Aorta (tissue), 5 donors: ENCODE results near the gene COLEC11. TPM values are rescaled to one million over a fixed set of nuclear protein-coding genes. Genes with fewer than 3 reads are reported as not detected.

Experiments used
- ATAC-seq: fragments of 200-7000 bp; cut with Tn5 transposase; one replicate; pipeline ENCODE4 v1.9.1; 2022; ENCODE audit warnings: moderate library complexity; ENCODE audit not compliant: low FRiP score
- DNase-seq, 2 donors: peaks; one replicate each; pipeline ENCODE4 v3.0.0-alpha.2; 2020
- H3K27ac ChIP-seq, 2 donors: one replicate each; pipeline ENCODE4 v1.5.1; 2013; ENCODE audit warnings: low read length in 2 of 2, mild to moderate bottlenecking in 2 of 2, moderate library complexity in 2 of 2, control low read depth in 1 of 2, inconsistent platforms in 1 of 2, low read depth in 1 of 2
- H3K27me3 ChIP-seq, 2 donors: one replicate each; pipeline ENCODE4 v1.6.1; 2013; ENCODE audit warnings: control low read depth in 1 of 2, low read length in 1 of 2, mild to moderate bottlenecking in 1 of 2, moderate library complexity in 1 of 2; ENCODE audit not compliant: insufficient read depth in 2 of 2, control insufficient read depth in 1 of 2
- H3K36me3 ChIP-seq, 2 donors: one replicate each; pipeline ENCODE4 v1.6.1; 2013; ENCODE audit warnings: control low read depth in 1 of 2, low read length in 1 of 2, mild to moderate bottlenecking in 1 of 2; ENCODE audit not compliant: insufficient read depth in 2 of 2, control insufficient read depth in 1 of 2
- H3K4me1 ChIP-seq, 2 donors: one replicate each; pipeline ENCODE4 v1.6.1; 2013; ENCODE audit warnings: low read length in 2 of 2, control low read depth in 1 of 2, mild to moderate bottlenecking in 1 of 2, moderate library complexity in 1 of 2; ENCODE audit not compliant: insufficient read depth in 2 of 2, control insufficient read depth in 1 of 2
- H3K4me3 ChIP-seq, 2 donors: one replicate each; pipeline ENCODE4 v1.5.1; 2013; ENCODE audit warnings: low read length in 2 of 2, control low read depth in 1 of 2, mild to moderate bottlenecking in 1 of 2
- H3K9me3 ChIP-seq: one replicate; pipeline ENCODE4 v1.6.1; 2013; ENCODE audit warnings: mild to moderate bottlenecking, low read length; ENCODE audit not compliant: control insufficient read depth
- WGBS, 2 donors: extraction: QIAGEN DNeasy Blood & Tissue Kit; methylation state at CpG; one replicate each; pipeline ENCODE4 v1.1.7; 2013; 5-methylcytosine and 5-hydroxymethylcytosine counted together
- intact Hi-C, 2 donors: fragments of 100-400 bp; cut with DNase I; formaldehyde crosslinking; loops; one replicate each; pipeline versions ENCODE4 v1.14.2 to v1.15.0; 2022
- polyA plus RNA-seq, 2 donors: library from polyadenylated mRNA; stranded (reverse); fragments of 200-250 nt; gene quantifications; one replicate each; pipeline ENCODE4 v1.2.3, GENCODE V29; 2013
- total RNA-seq, 2 donors: library from RNA; stranded (reverse); fragmentation: NEBNext Ultra II Directional; extraction: Animal tissue kit (Norgen Biotek cat#: 25700); gene quantifications; one replicate each; pipeline ENCODE4 v1.2.1, GENCODE V29; 2021
- donor health status: healthy with polysubstance abuse.
- donor health status: Bipolar disorder and iron deficiency.
- donor health status: DM: no; HTN: no; CAD: no.
- donor health status: DM: no; HTN: no; CAD: no.
- donor health status: DM: yes; HTN: yes; CAD: no.

COLEC11 gene
- total and polyA plus RNA-seq, 4 donors = 1.4 to 33.2 (median 16.5) TPM

DNA sequence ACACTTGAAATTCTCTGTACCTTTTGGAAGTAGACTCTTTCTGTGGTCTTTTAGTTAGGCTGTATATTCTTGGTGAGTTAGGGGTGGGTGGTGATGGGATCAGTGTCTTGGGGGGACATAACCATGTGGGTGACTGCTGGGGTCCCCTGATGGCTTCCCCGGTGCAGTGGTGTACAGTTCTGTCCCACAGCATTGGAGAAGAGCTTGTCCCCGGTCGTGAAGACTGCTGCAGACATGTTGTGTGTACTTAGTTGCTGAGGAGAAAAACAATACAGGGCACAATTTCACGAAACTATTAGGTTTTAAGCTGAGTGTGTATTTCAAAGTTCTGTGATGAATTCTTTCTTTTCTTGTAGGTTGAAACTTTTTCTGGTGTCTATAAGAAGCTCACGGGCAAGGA lies 14.5 kb upstream of the COLEC11 start:
- ATAC-seq (no peak), DNase-seq (peak in 1 of 2 donors; percentile 44)
- no peaks in the 10 kb centered on the region for H3K27me3 ChIP-seq
- no peaks in the 10 kb centered on the region for H3K9me3 ChIP-seq
- H3K27ac ChIP-seq = no peak overlapping the region
- peaks cover 10 to 15% of the 10 kb centered on the region in 2 donors for H3K36me3 ChIP-seq
- intact Hi-C loops = no loop called here
- H3K4me3 ChIP-seq = no peak overlapping the region
- H3K4me1 ChIP-seq = peaks cover 0 to 2% of the 10 kb centered on the region in 2 donors
- WGBS, 2 donors = 68 to 75% methylated on average over 5 of the region's 5 CpGs

DNA sequence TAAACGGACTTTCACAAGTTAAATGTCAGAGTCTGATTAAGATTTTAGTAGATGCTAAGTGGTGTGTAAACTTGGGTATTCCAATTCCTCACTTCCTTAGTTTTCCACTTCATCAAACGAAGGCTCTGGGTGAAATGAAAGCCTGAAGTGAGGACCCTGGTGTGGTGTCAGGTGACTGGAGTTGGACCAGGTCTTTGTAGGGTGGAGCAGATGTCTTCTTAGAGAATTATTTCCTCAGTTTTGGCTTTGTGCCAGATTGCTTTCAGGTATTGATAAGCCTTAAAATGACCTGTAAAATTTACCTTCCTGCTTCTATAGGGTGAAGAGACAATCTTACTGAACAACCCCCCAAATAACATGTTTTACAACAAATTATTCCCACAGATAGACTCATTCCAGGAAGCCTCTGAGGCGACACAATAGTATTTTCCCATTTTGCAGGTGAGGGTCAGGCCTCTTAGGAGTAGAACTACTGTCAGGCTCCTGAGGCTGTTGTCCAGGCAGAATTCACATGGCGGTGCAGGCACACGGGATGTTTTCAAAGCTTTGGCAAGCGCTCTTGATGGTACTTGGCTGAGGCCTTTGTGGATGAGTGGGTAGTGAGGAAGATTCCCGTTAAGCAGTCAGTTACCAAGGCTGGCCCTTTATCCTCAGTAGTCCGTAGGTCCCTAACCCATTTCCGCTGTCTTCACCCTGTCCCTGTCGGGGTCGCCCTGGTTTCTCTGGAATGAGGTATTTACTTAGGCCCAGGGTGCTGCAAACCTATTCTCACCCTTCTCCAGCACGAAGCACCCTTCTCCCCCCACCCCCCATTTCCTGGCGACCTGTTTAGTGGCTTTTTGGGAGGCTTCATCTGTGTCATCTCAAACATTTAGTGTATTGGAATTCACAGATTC lies 13.3 kb upstream of the COLEC11 start:
- no peak overlapping the region for H3K27ac ChIP-seq
- H3K4me1 ChIP-seq = peaks cover 0 to 2% of the 10 kb centered on the region in 2 donors
- H3K36me3 ChIP-seq = peaks cover 10 to 15% of the 10 kb centered on the region in 2 donors
- intact Hi-C loops = no loop called here
- 85% methylated on average over 13 of the region's 13 CpGs for WGBS, 2 donors
- H3K27me3 ChIP-seq = no peaks in the 10 kb centered on the region
- H3K4me3 ChIP-seq = no peak overlapping the region
- H3K9me3 ChIP-seq = no peaks in the 10 kb centered on the region
- DNase-seq (peak in 1 of 2 donors; percentile 36), ATAC-seq (no peak)

DNA sequence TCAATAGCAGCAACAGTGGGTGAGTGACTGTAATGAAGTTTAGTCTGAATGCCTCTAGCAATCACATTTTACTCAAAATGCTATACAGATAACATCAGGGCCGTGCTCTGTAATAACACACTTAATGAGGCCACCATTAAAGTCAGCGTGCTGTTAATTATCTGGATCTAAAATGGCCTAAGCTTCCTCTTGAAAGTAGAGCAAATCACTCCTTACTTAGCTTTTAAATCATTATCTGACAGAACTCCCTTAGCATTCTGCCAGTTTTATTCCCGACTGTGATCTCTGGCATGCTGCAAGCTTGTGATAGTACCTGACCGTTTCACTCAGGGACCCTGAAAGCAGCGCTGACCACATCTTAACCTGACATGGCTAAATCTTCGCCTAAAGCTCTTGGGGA lies 10.8 kb upstream of the COLEC11 start:
- H3K4me3 ChIP-seq = no peak overlapping the region
- peaks cover 10% of the 10 kb centered on the region in 2 donors for H3K36me3 ChIP-seq
- H3K27ac ChIP-seq = no peak overlapping the region
- ATAC-seq (no peak), DNase-seq (no peak)
- H3K27me3 ChIP-seq = no peaks in the 10 kb centered on the region
- H3K9me3 ChIP-seq = no peaks in the 10 kb centered on the region
- WGBS, 2 donors = 73 to 81% methylated on average over 6 of the region's 6 CpGs
- intact Hi-C loops = no loop called here
- H3K4me1 ChIP-seq = no peaks in the 10 kb centered on the region

- Histone ChIP-seq H3K9me3 (no peaks in the 10 kb centered on the region), H3K4me3 (no peak overlapping the region), H3K27me3 (no peaks in the 10 kb centered on the region), H3K36me3 (peaks cover 6 to 7% of the 10 kb centered on the region in 2 donors), H3K27ac (no peak overlapping the region), H3K4me1 (no peaks in the 10 kb centered on the region)
- DNase-seq = no peak
- ATAC-seq = no peak
- intact Hi-C loops = no loop called here
- 50 to 84% methylated on average over 4 of the region's 4 CpGs for WGBS, 2 donors
Observed at GRCh38 chr2:3584608-3585260, 10.2 kb upstream of the COLEC11 start.

DNA sequence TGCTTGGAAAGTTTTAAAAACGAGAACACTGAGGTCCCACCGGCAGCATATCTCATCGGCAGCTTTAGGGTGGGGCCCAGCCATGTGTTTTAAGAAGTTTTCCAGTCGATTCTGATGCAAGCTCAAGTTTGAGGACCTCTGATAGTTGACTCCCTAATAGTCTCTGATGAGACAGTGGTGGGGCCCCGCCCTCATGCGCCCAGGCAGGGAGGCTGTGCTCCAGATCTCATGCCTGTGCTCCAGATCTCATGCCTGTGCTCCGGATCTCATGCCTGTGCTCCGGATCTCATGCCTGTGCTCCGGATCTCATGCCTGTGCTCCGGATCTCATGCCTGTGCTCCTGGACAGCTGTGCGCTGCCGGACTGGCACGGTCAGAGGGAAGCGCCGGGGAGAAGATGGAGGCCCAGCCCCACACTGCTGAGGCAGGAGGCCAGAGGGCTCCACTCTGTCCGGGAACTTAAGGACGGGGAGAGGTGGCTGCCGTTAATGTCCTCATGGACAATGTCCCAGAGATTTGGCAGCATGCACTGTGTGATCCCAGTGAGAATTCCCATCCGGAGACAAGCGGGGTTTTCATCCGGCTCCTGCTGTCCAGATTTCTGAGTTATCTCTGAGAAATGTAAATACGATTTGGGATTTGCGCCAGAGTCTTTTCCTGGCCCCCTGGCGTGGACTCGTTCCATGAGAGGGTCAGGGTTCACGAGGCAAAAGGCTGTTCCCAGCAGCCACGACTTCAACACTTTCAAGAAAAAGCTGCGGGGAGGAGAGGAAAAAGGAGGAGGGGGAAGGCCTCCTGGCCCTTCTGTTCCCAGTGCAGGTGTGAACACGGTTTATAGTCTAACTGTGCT lies 9.4 kb upstream of the COLEC11 start:
- DNase-seq (peak; percentile 59 to 77), ATAC-seq (peak; percentile 76)
- H3K4me3 ChIP-seq = no peak overlapping the region
- no peak overlapping the region for H3K27ac ChIP-seq
- H3K4me1 ChIP-seq = no peaks in the 10 kb centered on the region
- H3K36me3 ChIP-seq = peaks cover under 1 to 2% of the 10 kb centered on the region in 2 donors
- WGBS, 2 donors = 46 to 53% methylated on average over 29 of the region's 29 CpGs
- intact Hi-C loops = no loop called here
- no peaks in the 10 kb centered on the region for H3K9me3 ChIP-seq
- H3K27me3 ChIP-seq = no peaks in the 10 kb centered on the region

DNA sequence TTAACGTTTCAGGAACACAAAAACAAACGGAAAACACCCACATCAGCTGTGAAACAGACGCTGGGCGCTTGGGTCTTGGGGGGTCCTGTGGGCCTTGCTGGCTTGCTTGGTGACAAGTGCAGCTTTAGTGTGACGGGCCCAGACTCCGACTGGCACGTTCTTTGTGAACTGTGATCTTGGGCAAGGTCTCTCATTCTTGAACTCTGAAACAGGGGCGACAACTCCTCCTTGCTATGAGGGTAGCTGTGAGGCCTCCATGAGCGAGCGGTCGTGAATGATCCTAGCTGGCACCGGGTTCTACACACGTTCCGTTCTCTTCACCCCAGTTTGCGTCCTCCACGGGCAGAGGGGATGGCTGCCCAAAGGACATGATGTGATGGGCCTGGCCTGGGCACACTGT lies 8.7 kb upstream of the COLEC11 start:
- Histone ChIP-seq H3K9me3 (no peaks in the 10 kb centered on the region), H3K4me3 (no peak overlapping the region), H3K36me3 (no peaks in the 10 kb centered on the region), H3K27ac (no peak overlapping the region), H3K4me1 (no peaks in the 10 kb centered on the region), H3K27me3 (no peaks in the 10 kb centered on the region)
- no peak for DNase-seq
- intact Hi-C loops = no loop called here
- WGBS, 2 donors = 90 to 92% methylated on average over 16 of the region's 16 CpGs
- ATAC-seq = no peak

GRCh38 chr2:3587021-3587420 lies 7.9 kb upstream of the COLEC11 start:
- Histone ChIP-seq H3K9me3 (no peaks in the 10 kb centered on the region), H3K27ac (no peak overlapping the region), H3K36me3 (no peaks in the 10 kb centered on the region), H3K4me1 (no peaks in the 10 kb centered on the region), H3K4me3 (no peak overlapping the region), H3K27me3 (no peaks in the 10 kb centered on the region)
- no peak for ATAC-seq
- intact Hi-C loops = no loop called here
- no peak for DNase-seq
- 76 to 79% methylated on average over 5 of the region's 5 CpGs for WGBS, 2 donors

DNA sequence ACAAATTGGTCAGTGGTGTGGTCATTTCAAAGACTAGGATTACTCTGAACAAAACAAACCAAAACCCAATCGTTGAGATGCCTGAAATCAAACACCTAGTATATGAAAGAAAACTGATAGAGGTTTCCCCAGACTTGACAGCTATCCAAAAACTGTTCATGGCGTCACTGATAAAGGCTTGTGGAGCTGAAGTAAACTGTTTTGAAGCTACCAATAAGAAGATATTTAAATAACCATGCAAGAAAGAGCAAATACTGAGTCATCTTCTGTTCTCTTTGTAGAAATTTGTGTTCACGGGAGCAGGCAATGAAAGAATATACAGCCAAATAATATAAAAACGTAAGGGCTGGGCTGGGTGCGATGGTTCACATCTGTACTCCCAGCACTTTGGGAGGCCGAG lies 7.5 kb upstream of the COLEC11 start:
- Histone ChIP-seq H3K27ac (no peak overlapping the region), H3K9me3 (no peaks in the 10 kb centered on the region), H3K4me3 (no peak overlapping the region), H3K4me1 (no peaks in the 10 kb centered on the region), H3K27me3 (no peaks in the 10 kb centered on the region), H3K36me3 (no peaks in the 10 kb centered on the region)
- intact Hi-C loops = no loop called here
- WGBS, 2 donors = 84 to 87% methylated on average over 6 of the region's 6 CpGs
- ATAC-seq (no peak), DNase-seq (no peak)
